ENCODE results near the gene MYRIP. TPM values are rescaled to one million over a fixed set of nuclear protein-coding genes. Genes with fewer than 3 reads are reported as not detected.

The MYRIP gene
- total and polyA plus RNA-seq, 10 of the 15 experiments (the other 5 are each of a cell fraction or from before 2014, with no cell fraction given), result 0.03 to 0.08 (median 0.04) TPM; not detected in 6

DNA sequence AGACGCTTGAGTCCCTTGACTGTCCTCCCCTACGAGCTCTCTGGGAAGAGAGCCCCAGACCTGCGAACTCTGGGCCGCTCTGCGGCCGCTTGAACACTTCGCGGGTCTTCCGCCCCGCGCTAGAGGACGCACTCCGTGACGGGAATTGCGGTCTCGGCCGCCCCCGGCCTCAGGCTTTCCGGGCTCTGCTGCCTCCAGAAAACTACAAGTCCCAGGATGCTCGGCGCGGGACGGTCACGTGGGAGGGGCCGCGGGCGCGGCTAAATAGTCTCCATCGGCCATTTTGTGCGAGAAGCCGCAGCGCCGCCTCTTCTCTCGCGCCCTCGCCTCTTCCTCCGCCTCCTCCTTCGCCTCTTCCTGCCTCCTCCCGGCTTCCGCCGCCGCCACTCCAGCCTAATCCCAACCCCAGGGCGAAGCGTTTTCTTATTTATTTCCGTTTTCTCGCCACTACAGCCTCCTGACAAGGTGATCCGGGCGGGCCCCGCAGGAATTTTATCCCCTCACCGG, 500.1 kb downstream of the MYRIP start, which contains the start of gene EIF1B (continued):
- TF ChIP-seq HDAC6 (IDR thresholded peaks at IDR 0.05; ENCODE audit: unreplicated experiment), result no peak
- no peak for TF ChIP-seq PAX8 (IDR thresholded peaks at IDR 0.05)
- TF ChIP-seq PBX3 (IDR thresholded peaks at IDR 0.05; ENCODE audit: insufficient replicate concordance, low read depth, low read length), result peak; percentile 62
- TF ChIP-seq ZNF622 (IDR thresholded peaks at IDR 0.05), result no peak
- no peak for TF ChIP-seq JUND (IDR thresholded peaks at IDR 0.05; ENCODE audit: low read depth, low read length)
- peak; percentile 84 for TF ChIP-seq POLR2A (IDR thresholded peaks at IDR 0.05; ENCODE audit: low read depth, low read length)
- TF ChIP-seq ZNF24 (IDR thresholded peaks at IDR 0.05), result no peak
- no peak for TF ChIP-seq RBBP5 (conservative IDR thresholded peaks at IDR 0.05)
- peak; percentile 87; the same call in 1 of the 2 replicates for TF ChIP-seq SMARCA5 (IDR thresholded peaks at IDR 0.05)
- no peak for TF ChIP-seq NFYB (IDR thresholded peaks at IDR 0.05; ENCODE audit: insufficient read depth, low read depth, low read length)
- TF ChIP-seq MYC (IDR thresholded peaks at IDR 0.05; ENCODE audit: insufficient read depth, insufficient read length, insufficient replicate concordance, low read length, severe bottlenecking), result no peak
- TF ChIP-seq EZH2 (IDR thresholded peaks at IDR 0.05; ENCODE audit: borderline replicate concordance, control insufficient read depth, low read depth, low read length), result no peak
- TF ChIP-seq WRNIP1 (IDR thresholded peaks at IDR 0.05; ENCODE audit: borderline replicate concordance, low read depth, low read length), result no peak
- no peak for TF ChIP-seq LARP7 (IDR thresholded peaks at IDR 0.05)
- peak; percentile 43; the same call in 1 of the 2 replicates for TF ChIP-seq MTA2 (IDR thresholded peaks at IDR 0.05; ENCODE audit: low read depth)
- peak; percentile 85 for TF ChIP-seq TAF1 (IDR thresholded peaks at IDR 0.05; ENCODE audit: borderline replicate concordance, low read depth, low read length)
- TF ChIP-seq CHD4 (IDR thresholded peaks at IDR 0.05), result no peak
- 0 out of 2 replicates have a peak, but pooled peaks have one; percentile 23 for TF ChIP-seq DPF2 (IDR thresholded peaks at IDR 0.05)
- no peak; the same call in 1 of the 2 replicates for TF ChIP-seq BACH1 (IDR thresholded peaks at IDR 0.05; ENCODE audit: borderline replicate concordance)
- TF ChIP-seq MEF2A (IDR thresholded peaks at IDR 0.05; ENCODE audit: insufficient read depth, low read depth, low read length), result peak; percentile 44; the same call in 1 of the 2 replicates
- no peak for TF ChIP-seq BMI1 (IDR thresholded peaks at IDR 0.05; ENCODE audit: borderline replicate concordance)
- peak; percentile 79 for TF ChIP-seq CREM (IDR thresholded peaks at IDR 0.05; ENCODE audit: low read depth)
- TF ChIP-seq, protein P1, sequence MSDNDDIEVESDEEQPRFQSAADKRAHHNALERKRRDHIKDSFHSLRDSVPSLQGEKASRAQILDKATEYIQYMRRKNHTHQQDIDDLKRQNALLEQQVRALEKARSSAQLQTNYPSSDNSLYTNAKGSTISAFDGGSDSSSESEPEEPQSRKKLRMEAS (IDR thresholded peaks at IDR 0.05; ENCODE audit: low read depth, low read length), result peak; percentile 78
- TF ChIP-seq RAD21 (IDR thresholded peaks at IDR 0.05; ENCODE audit: insufficient read depth, low read depth, low read length), result peak; percentile 18; the same call in 1 of the 2 replicates
- peak; percentile 86 to 87 for TF ChIP-seq IKZF2 (IDR thresholded peaks at IDR 0.05)
- peak; percentile 86 for TF ChIP-seq NR2C1 (IDR thresholded peaks at IDR 0.05)
- no peak for TF ChIP-seq NFYA (IDR thresholded peaks at IDR 0.05; ENCODE audit: borderline replicate concordance, low read depth, low read length)
- TF ChIP-seq NR2C2 (IDR thresholded peaks at IDR 0.05; ENCODE audit: borderline replicate concordance, control insufficient read depth, insufficient read length, low read depth), result no peak
- TF ChIP-seq ZNF217 (IDR thresholded peaks at IDR 0.05), result no peak
- TF ChIP-seq SP1 (IDR thresholded peaks at IDR 0.05; ENCODE audit: low read depth, low read length), result peak; percentile 62
- no peak for TF ChIP-seq RFX5 (IDR thresholded peaks at IDR 0.05; ENCODE audit: low read depth, low read length)
- TF ChIP-seq, protein P2, sequence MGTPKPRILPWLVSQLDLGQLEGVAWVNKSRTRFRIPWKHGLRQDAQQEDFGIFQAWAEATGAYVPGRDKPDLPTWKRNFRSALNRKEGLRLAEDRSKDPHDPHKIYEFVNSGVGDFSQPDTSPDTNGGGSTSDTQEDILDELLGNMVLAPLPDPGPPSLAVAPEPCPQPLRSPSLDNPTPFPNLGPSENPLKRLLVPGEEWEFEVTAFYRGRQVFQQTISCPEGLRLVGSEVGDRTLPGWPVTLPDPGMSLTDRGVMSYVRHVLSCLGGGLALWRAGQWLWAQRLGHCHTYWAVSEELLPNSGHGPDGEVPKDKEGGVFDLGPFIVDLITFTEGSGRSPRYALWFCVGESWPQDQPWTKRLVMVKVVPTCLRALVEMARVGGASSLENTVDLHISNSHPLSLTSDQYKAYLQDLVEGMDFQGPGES (IDR thresholded peaks at IDR 0.05), result no peak
- no peak for TF ChIP-seq STAT3 (IDR thresholded peaks at IDR 0.05; ENCODE audit: low read depth, low read length)
- TF ChIP-seq ZNF207 (IDR thresholded peaks at IDR 0.05; ENCODE audit: borderline replicate concordance), result peak; percentile 66; the same call in 1 of the 2 replicates

Measured in GM12878 (cell line).